HG03575 (cell line): Measurements from ENCODE around the gene OR1E1.
"Not testable (repeated sequence)": the region's sequence is repeated elsewhere in the genome, so short reads cannot be mapped to it uniquely, and the experiment has no call there.

Source experiments
- ATAC-seq: cut with Tn5 transposase; IDR thresholded peaks from one replicate; pipeline ENCODE4 v1.9.1; 2021; ENCODE audit not compliant: unreplicated experiment, insufficient number of reproducible peaks, low FRiP score; ENCODE audit errors: extremely low read depth

The OR1E1 gene

GRCh38 chr17:3398310-3398709 is at the start of gene OR1E1:
OR1E1 (minus strand) TSS chr17:3398410; CDS start chr17:3398410, 0 bp downstream.
- no peak for ATAC-seq

- ATAC-seq = no peak
These were observed 49.4 kb upstream of the OR1E1 start for GRCh38 chr17:3447625-3448024.

GRCh38 chr17:3440451-3440850 is 42.2 kb upstream of the OR1E1 start:
- ATAC-seq = no peak

GRCh38 chr17:3438368-3438767 is 40.2 kb upstream of the OR1E1 start:
- no peak for ATAC-seq

- ATAC-seq = no peak
These were observed 35.5 kb upstream of the OR1E1 start, which contains the start of gene OR1E2 for GRCh38 chr17:3433741-3434140. OR1E2 (minus strand) TSS chr17:3433841; CDS start chr17:3433841, 0 bp downstream.

- not testable (repeated sequence) for ATAC-seq
These were observed 35.0 kb upstream of the OR1E1 start for GRCh38 chr17:3433215-3433614.

GRCh38 chr17:3418222-3418621 is 20.0 kb upstream of the OR1E1 start:
- ATAC-seq = no peak

- no peak for ATAC-seq
These were observed 17.4 kb upstream of the OR1E1 start for GRCh38 chr17:3415610-3416009.

GRCh38 chr17:3412216-3412615 is 14.0 kb upstream of the OR1E1 start:
- ATAC-seq = not testable (repeated sequence)

- ATAC-seq = no peak
These were observed 12.9 kb upstream of the OR1E1 start, which contains the start of gene OR3A3 for GRCh38 chr17:3411070-3411469. OR3A3 (plus strand) TSS chr17:3411370.

GRCh38 chr17:3403856-3404255 is 5.6 kb upstream of the OR1E1 start:
- not testable (repeated sequence) for ATAC-seq

GRCh38 chr17:3401786-3402185 is 3.6 kb upstream of the OR1E1 start:
- ATAC-seq = no peak

GRCh38 chr17:3400055-3400454 is 1.8 kb upstream of the OR1E1 start:
- no peak for ATAC-seq

GRCh38 chr17:3397801-3398200 is 409 bp downstream of the OR1E1 start:
- not testable (repeated sequence) for ATAC-seq

- no peak for ATAC-seq
These were observed 8.4 kb downstream of the OR1E1 start for GRCh38 chr17:3389791-3390190.

GRCh38 chr17:3385869-3386816 is 12.1 kb downstream of the OR1E1 start, which contains the start of gene OR3A2:
OR3A2 (minus strand) TSS chr17:3386308.
- ATAC-seq = no peak

- no peak for ATAC-seq
These were observed 16.3 kb downstream of the OR1E1 start for GRCh38 chr17:3381957-3382356.

GRCh38 chr17:3378321-3378720 is 19.9 kb downstream of the OR1E1 start:
- ATAC-seq = no peak

GRCh38 chr17:3371167-3371566 is 27.0 kb downstream of the OR1E1 start:
- ATAC-seq = not testable (repeated sequence)
